HEK293 (cell line): ENCODE results near the gene KCNT1.

Experiments
- CTCF ChIA-PET: fragments of 350-600 bp; formaldehyde crosslinking; extraction: SDS; loops from one replicate; lab custom pipeline; 2021; ENCODE audit warnings: antibody characterized with exemption; lab: Yijun Ruan, JAX
- POLR2A ChIA-PET: fragments of 300-600 bp; formaldehyde crosslinking; extraction: SDS; loops from one replicate; lab custom pipeline; 2020; ENCODE audit warnings: antibody characterized with exemption, inconsistent platforms; lab: Yijun Ruan, JAX
- H3K27ac ChIP-seq: fragments of 200-500 bp; sonication (Bioruptor generic); 2 replicates; pipeline ENCODE4 v1.5.1; 2014; ENCODE audit warnings: low read depth, low read length, control low read depth, inconsistent platforms; ENCODE audit errors: extremely low read depth
- H3K36me3 ChIP-seq, 2 experiments: fragments of 200-500 bp in 1 of 2; sonication (Bioruptor generic) in 1 of 2; 1 replicate in 1 of 2; 2 replicates in 1 of 2; pipeline ENCODE4 v1.5.1; 2014 to 2017; ENCODE audit warnings: inconsistent platforms in 2 of 2, low read length in 2 of 2; ENCODE audit not compliant: control insufficient read depth in 2 of 2, insufficient read depth in 1 of 2
- H3K4me1 ChIP-seq: fragments of 200-500 bp; sonication (Bioruptor generic); 2 replicates; pipeline ENCODE4 v1.5.1; 2014; ENCODE audit warnings: mild to moderate bottlenecking, low read length, inconsistent platforms; ENCODE audit not compliant: control insufficient read depth, insufficient read depth
- H3K4me3 ChIP-seq: 2 replicates; pipeline ENCODE4 v1.5.1; 2011; ENCODE audit warnings: low read depth, mild to moderate bottlenecking, control low read depth, low read length, moderate library complexity
- H3K9me3 ChIP-seq: fragments of 200-500 bp; sonication (Bioruptor generic); 2 replicates; pipeline ENCODE4 v1.5.1; 2014; ENCODE audit warnings: low read depth, low read length, inconsistent platforms; ENCODE audit not compliant: control insufficient read depth, insufficient read depth
- GLIS1 ChIP-seq: fragments of 450-650 bp; formaldehyde crosslinking; IDR thresholded peaks from 2 replicates; pipeline ENCODE4 v1.5.1; 2016; ENCODE audit warnings: missing biosample characterization, missing genetic modification characterization
- HOXA7 ChIP-seq: sonication (generic); formaldehyde crosslinking; IDR thresholded peaks from 2 replicates; pipeline ENCODE4 v1.8.1; 2022; ENCODE audit warnings: missing genetic modification reagents, borderline replicate concordance
- ZFP37 ChIP-seq: fragments of 450-650 bp; formaldehyde crosslinking; IDR thresholded peaks from 2 replicates; pipeline ENCODE4 v1.5.1; 2016; ENCODE audit warnings: missing biosample characterization, missing genetic modification characterization
- ZNF19 ChIP-seq: fragments of 450-650 bp; formaldehyde crosslinking; IDR thresholded peaks from 2 replicates; pipeline ENCODE4; 2016; ENCODE audit warnings: missing biosample characterization, missing genetic modification characterization, low read depth
- ZNF302 ChIP-seq: fragments of 450-650 bp; formaldehyde crosslinking; IDR thresholded peaks from 2 replicates; pipeline ENCODE4 v1.5.1; 2016; ENCODE audit warnings: missing biosample characterization, missing genetic modification characterization, low read depth
- ZNF792 ChIP-seq: fragments of 450-650 bp; formaldehyde crosslinking; IDR thresholded peaks from 2 replicates; pipeline ENCODE4 v1.5.1; 2016; ENCODE audit warnings: missing biosample characterization, missing genetic modification characterization
- ZXDB ChIP-seq: fragments of 450-650 bp; formaldehyde crosslinking; IDR thresholded peaks from 2 replicates; pipeline ENCODE4 v1.5.1; 2016; ENCODE audit warnings: missing biosample characterization, missing genetic modification characterization
- TF ChIP-seq, protein P1 (sequence below): fragments of 450-650 bp; formaldehyde crosslinking; IDR thresholded peaks from 2 replicates; pipeline ENCODE4 v1.5.1; 2016; ENCODE audit warnings: missing biosample characterization, missing genetic modification characterization
- TF ChIP-seq, protein P2 (sequence below): fragments of 450-650 bp; formaldehyde crosslinking; IDR thresholded peaks from 2 replicates; pipeline ENCODE4 v1.5.1; 2016; ENCODE audit warnings: missing biosample characterization, missing genetic modification characterization
- TF ChIP-seq, protein P3 (sequence below): fragments of 450-650 bp; formaldehyde crosslinking; IDR thresholded peaks from 2 replicates; pipeline ENCODE4 v1.5.1; 2016; ENCODE audit warnings: missing biosample characterization, missing genetic modification characterization
- TF ChIP-seq, protein P4 (sequence below): fragments of 450-650 bp; IDR thresholded peaks from 2 replicates; pipeline ENCODE4 v1.5.1; 2018; ENCODE audit warnings: missing biosample characterization, mild to moderate bottlenecking, missing genetic modification characterization

The KCNT1 gene

DNA sequence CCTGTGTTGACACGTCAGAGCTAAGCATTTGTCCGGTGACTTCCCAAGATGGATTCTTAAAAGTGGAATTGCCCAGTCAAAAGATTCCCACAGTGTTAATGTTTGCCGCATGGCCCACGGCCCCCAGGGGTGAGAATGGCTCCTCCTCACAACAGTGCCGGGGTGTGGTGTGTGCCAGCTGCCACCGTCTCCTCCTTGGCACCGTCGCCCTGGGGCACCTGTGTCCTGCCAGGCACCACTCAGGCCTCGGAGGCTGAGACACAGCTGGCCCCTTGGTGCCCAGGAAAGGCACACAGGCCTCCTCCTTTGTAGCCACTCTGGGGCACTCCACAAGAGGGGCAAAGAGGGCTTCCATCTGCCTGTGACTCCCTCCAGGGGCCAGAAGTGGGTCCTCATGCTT, 4.3 kb downstream of the KCNT1 start (continued):
- TF ChIP-seq ZNF19 (tag by site-specific recombination) (no peak), ZNF792 (tag by site-specific recombination) (no peak), ZXDB (tag by site-specific recombination) (no peak), HOXA7 (CRISPR knock-in tag) (no peak)
- TF ChIP-seq, protein P1, sequence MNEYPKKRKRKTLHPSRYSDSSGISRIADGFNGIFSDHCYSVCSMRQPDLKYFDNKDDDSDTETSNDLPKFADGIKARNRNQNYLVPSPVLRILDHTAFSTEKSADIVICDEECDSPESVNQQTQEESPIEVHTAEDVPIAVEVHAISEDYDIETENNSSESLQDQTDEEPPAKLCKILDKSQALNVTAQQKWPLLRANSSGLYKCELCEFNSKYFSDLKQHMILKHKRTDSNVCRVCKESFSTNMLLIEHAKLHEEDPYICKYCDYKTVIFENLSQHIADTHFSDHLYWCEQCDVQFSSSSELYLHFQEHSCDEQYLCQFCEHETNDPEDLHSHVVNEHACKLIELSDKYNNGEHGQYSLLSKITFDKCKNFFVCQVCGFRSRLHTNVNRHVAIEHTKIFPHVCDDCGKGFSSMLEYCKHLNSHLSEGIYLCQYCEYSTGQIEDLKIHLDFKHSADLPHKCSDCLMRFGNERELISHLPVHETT (tag by site-specific recombination) = no peak
- TF ChIP-seq, protein P2, sequence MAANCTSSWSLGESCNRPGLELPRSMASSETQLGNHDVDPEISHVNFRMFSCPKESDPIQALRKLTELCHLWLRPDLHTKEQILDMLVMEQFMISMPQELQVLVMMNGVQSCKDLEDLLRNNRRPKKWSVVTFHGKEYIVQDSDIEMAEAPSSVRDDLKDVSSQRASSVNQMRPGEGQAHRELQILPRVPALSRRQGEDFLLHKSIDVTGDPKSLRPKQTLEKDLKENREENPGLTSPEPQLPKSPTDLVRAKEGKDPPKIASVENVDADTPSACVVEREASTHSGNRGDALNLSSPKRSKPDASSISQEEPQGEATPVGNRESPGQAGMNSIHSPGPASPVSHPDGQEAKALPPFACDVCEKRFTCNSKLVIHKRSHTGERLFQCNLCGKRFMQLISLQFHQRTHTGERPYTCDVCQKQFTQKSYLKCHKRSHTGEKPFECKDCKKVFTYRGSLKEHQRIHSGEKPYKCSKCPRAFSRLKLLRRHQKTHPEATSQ (tag by site-specific recombination) = no peak
- TF ChIP-seq, protein P3, sequence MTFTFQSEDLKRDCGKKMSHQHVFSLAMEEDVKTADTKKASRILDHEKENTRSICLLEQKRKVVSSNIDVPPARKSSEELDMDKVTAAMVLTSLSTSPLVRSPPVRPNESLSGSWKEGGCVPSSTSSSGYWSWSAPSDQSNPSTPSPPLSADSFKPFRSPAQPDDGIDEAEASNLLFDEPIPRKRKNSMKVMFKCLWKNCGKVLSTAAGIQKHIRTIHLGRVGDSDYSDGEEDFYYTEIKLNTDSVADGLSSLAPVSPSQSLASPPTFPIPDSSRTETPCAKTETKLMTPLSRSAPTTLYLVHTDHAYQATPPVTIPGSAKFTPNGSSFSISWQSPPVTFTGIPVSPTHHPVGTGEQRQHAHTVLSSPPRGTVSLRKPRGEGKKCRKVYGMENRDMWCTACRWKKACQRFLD (tag by site-specific recombination) = no peak

DNA sequence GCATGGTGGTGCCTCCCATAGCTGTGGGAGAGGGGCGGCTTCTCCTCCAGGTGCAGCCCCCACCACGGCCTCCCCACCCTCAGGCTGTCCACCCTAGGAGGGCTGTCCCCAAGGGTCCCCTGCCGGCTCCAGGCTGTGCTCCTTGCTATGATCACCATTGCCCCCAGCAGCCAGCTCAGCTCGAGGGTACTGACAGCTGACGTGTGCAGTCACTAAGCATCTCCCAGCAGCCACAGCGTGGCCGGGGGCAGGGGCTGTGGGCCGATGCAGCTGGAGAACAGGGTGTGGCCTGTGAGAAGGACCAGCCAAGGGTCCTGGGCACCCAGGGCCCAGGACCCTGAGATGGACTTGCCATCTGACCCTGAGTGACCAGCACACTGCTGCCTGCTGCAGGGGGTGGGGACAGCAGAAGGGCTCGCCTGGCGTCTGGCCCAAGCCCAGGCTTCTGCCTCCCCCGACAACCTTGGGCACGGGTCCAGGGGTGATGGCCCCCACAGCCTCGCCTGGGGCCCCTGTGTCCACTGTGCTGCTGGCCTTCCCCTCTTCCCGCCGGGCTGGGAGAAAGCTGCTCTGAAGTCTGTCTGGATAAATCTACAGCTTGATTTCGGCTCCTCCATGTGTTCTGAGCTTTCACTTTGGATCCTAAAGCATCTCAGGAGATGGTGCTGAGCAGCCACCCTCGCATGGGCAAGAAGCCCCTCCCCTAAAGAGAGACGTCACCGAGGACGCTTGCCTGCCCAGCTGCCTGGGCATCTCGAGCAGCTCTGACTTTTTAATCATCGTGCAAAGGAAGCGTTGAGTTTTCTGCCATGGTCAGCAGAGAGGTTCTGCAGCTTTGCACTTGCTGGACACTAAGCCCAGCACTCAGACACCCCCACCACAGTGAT, 5.5 kb downstream of the KCNT1 start:
- ChIA-PET CTCF (interaction anchor here (1.1 kb wide), 1 partner anchor 22 kb away, joined by 3 read pairs; no protein-coding TSS in a partner anchor), POLR2A (interaction anchor here (0.9 kb wide), 1 partner anchor 11 kb away, joined by 3 read pairs; no protein-coding TSS in a partner anchor)
- H3K36me3 ChIP-seq = no peaks in the 10 kb centered on the region
- H3K9me3 ChIP-seq = no peaks in the 10 kb centered on the region
- H3K4me3 ChIP-seq = no peak overlapping the region
- no peak overlapping the region for H3K27ac ChIP-seq
- H3K4me1 ChIP-seq = no peaks in the 10 kb centered on the region
- TF ChIP-seq ZFP37 (no peak), GLIS1 (tag by site-specific recombination) (0 out of 2 replicates have a peak, but pooled peaks have one; percentile 30)
- TF ChIP-seq, protein P4, sequence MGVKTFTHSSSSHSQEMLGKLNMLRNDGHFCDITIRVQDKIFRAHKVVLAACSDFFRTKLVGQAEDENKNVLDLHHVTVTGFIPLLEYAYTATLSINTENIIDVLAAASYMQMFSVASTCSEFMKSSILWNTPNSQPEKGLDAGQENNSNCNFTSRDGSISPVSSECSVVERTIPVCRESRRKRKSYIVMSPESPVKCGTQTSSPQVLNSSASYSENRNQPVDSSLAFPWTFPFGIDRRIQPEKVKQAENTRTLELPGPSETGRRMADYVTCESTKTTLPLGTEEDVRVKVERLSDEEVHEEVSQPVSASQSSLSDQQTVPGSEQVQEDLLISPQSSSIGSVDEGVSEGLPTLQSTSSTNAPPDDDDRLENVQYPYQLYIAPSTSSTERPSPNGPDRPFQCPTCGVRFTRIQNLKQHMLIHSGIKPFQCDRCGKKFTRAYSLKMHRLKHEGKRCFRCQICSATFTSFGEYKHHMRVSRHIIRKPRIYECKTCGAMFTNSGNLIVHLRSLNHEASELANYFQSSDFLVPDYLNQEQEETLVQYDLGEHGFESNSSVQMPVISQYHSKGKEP (tag by site-specific recombination) = no peak
- TF ChIP-seq, protein P2 (tag by site-specific recombination) = no peak
- TF ChIP-seq, all 188 proteins: peak for 1

DNA sequence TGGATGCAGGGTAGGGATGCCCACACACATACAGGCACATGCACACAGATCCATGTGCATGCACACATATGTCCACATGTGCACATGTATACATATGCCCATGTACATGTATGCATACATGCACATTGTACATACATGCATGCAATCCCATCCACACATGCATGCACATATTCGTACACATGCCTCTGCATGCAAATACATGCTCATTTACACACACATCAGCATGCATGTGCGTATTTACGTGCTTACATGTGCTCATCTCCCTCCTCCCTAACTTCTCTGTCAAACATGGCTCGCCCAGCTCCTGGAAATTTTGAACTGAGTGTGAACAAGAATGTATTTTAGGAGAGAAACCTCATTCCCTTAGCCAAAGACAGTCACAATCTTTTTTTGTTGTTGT, 6.2 kb downstream of the KCNT1 start:
- ChIA-PET POLR2A (no interaction called here), CTCF (interaction anchor here (1.1 kb wide), 1 partner anchor 22 kb away, joined by 3 read pairs; no protein-coding TSS in a partner anchor)
- TF ChIP-seq ZNF302 (tag by site-specific recombination) = no peak
- Histone ChIP-seq H3K9me3 (no peaks in the 10 kb centered on the region), H3K27ac (no peak overlapping the region), H3K36me3 (no peaks in the 10 kb centered on the region), H3K4me3 (no peak overlapping the region), H3K4me1 (no peaks in the 10 kb centered on the region)
